Tibial nerve (tissue), 4 donors: Measurements from ENCODE around the gene HSPB9.

Experiments
- EP300 ChIP-seq, 2 donors: sonication (generic); formaldehyde crosslinking; IDR thresholded peaks; one replicate each; pipeline ENCODE4 v1.6.1; 2017; ENCODE audit warnings: antibody characterized with exemption in 2 of 2, mild to moderate bottlenecking in 1 of 2
- TF ChIP-seq, protein P1 (sequence below), 5 experiments: fragments of 200-600 bp in 3 of 5; fragments of 450-650 bp in 2 of 5; sonication (generic) in 3 of 5; IDR thresholded peaks; one replicate each; pipeline ENCODE4 v1.5.1; 2016 to 2019; ENCODE audit warnings: antibody characterized with exemption in 5 of 5, mild to moderate bottlenecking in 3 of 5, moderate library complexity in 2 of 5

DNA sequence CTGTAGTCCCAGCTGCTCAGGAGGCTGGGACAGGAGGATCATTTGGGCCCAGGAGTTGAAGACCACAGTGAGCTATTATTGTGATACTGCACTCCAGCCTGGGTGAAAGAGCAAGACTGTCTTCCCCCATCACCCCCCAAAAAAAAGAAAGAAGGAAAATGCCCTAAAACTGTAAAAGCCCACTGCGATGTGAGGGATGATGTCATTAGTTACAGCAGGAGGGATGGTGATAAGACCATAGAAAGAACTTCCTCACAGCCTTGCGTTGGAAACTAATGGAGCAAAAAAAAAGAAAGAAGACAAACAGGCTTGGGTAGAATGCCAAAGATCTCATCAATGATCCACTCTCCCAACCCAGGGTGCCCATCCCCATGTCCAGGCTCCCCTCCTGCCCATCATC lies 43.1 kb upstream of the HSPB9 start:
- TF ChIP-seq, protein P1, sequence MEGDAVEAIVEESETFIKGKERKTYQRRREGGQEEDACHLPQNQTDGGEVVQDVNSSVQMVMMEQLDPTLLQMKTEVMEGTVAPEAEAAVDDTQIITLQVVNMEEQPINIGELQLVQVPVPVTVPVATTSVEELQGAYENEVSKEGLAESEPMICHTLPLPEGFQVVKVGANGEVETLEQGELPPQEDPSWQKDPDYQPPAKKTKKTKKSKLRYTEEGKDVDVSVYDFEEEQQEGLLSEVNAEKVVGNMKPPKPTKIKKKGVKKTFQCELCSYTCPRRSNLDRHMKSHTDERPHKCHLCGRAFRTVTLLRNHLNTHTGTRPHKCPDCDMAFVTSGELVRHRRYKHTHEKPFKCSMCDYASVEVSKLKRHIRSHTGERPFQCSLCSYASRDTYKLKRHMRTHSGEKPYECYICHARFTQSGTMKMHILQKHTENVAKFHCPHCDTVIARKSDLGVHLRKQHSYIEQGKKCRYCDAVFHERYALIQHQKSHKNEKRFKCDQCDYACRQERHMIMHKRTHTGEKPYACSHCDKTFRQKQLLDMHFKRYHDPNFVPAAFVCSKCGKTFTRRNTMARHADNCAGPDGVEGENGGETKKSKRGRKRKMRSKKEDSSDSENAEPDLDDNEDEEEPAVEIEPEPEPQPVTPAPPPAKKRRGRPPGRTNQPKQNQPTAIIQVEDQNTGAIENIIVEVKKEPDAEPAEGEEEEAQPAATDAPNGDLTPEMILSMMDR (IDR thresholded peaks at IDR 0.05): no peak
- no peak for TF ChIP-seq EP300 (IDR thresholded peaks at IDR 0.05)
